HG02885 (cell line): Measurements from ENCODE around the gene KRT6C.
"Not testable (repeated sequence)": the region's sequence is repeated elsewhere in the genome, so short reads cannot be mapped to it uniquely, and the experiment has no call there.

Experiments used
- ATAC-seq: cut with Tn5 transposase; IDR thresholded peaks from one replicate; pipeline ENCODE4 v1.9.1; 2021; ENCODE audit warnings: mild to moderate bottlenecking; ENCODE audit not compliant: unreplicated experiment, poor library complexity

The KRT6C gene

DNA sequence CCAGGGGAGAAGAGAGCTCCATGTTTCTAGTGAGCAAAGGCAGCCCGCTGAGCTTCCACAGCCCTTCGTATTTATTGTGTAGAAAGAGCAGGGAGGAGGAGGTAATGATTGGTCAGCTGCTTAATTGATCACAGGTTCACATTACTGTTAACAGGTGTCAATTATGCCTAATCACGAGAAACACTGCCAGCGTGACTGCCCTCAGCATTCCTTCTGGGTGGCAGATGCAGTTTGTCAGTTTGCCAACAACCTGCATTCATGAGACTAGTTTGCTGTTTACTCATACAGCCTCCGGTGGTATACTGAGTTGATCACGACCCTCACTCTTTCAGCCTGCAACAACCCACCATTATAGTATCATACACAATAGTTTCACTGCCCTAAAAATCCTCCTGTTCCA lies 27.0 kb upstream of the KRT6C start:
- not testable (repeated sequence) for ATAC-seq

DNA sequence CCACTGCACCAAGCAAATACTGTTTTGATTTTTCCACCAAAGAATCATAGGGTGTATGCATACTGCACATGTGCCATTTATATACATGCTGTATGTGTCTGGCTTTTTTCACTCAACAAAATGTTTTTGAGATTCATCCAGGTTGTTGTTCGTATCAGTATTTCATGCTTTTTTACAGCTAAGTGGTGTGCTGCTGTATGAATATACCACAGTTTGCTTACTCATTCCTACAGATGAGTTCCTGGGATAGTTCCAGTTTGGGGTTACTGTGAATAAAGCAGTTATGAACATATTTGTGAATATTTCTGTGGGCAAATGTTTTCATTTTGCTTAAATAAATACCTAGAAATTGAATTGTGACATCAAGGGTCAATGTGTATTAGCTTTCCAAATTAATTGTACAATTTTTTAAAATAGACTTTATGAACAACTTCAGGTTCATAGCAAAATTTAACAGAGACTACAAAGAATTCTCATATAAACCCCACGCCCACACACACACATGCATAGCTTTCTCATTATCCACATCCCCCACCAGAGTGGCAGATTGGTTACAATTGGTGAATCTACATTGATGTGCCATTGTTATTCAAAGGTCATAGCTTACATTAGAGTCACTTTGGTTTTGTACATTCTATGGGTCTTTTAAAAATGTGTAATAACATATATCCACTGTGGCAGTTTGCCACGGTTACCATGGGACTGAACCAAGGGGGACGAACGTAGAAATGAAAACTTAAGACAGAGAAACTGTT lies 26.4 kb upstream of the KRT6C start:
- ATAC-seq: no peak

DNA sequence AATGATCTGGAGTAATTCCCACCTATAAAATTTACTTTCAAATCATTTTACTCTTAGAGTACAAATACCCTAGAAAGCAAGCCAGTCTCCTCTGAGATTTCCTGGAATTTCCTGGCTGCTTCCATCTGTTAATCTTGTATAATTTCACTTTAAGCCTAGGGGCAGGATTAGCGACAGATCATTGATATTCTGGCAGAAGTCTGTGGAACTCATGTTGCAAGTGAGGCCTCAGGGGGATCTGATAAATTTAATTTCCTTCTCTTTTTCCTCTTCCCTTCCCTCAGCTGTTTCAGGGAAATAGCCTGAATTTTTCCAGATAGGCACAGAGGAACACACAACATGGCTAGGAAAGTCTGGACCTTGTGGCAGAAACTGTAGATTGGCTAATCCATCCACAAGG lies 25.3 kb upstream of the KRT6C start:
- no peak for ATAC-seq

DNA sequence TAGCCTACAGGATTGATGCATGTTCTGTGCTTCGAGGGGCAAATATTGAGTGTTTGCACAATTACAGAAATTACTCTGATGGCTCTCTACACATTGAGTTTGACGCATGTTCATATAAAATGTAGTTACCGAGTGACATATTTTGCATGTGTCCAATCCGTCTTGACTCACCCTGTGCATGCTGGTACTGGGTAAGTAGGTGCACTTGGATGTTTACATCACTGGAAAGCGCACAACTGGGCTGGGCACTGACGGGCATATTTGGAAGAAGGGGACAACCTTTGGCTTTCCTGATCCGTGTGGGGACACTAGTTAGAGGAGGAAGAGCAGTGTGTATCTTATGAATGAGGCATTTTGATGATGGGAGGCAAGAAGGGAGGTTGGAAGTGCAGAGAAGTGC lies 24.4 kb upstream of the KRT6C start:
- no peak for ATAC-seq

DNA sequence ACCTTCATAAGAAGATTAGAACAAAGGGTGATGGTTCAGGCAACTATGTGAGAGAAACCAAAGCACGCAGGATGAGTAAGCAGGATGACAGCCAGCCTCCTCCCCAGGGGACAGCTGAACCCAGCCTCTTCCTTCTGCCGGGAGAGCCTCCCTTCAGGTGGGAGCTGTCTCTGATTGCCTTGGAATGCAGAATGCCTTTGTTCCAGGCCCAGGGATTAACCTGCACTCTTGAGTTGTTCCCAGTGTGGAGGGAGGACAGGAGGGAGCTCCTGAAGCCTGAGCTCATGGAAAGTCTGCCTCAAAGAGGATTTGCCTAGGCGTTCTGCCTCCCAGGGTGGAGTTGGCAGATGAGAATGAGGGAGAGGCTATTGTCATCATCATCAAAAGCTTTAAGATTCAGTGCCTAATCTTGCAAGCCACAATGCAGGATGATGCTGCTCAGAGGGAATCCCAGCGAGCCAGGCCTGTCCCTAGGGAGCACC lies 23.0 kb upstream of the KRT6C start:
- no peak for ATAC-seq

DNA sequence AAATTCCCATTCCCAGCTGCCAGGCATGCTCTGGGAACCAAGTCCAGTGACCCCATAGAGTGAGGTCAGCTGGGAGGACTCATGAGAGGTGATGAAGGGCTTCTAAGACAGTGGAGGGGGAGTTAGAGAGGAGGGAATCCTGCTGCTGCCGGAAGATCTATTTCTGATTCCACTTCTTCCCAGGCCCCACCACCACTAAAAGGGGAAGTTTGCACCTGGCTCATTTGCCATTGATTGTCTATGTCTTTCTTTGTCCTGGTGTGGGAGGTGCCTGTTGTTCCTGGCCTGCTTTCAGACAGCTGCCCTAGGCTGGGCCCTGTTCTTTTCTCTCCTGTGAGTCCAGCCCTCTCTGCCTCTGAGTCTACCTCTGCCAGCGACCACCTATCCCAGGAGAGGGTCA lies 22.4 kb upstream of the KRT6C start:
- no peak for ATAC-seq

DNA sequence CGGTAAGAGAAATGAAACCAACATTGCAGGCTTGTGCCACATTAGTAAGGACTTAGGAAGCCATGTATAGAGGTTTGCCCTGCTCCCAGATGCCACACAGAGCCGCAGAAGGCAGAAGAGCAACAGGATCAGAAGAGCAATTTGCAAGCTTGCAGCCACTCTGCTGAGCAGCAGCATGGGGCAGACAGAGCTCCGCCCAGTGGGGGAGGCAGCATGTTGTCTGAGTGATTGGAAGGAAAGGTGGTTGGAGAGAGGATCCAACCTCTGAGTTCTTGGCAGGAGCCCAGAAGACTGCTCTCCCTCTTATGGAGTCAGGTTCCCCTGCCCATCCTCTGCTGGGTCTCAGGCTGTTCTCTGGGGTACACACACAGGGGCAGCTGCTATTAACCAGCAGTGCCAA lies 21.8 kb upstream of the KRT6C start:
- ATAC-seq: no peak

DNA sequence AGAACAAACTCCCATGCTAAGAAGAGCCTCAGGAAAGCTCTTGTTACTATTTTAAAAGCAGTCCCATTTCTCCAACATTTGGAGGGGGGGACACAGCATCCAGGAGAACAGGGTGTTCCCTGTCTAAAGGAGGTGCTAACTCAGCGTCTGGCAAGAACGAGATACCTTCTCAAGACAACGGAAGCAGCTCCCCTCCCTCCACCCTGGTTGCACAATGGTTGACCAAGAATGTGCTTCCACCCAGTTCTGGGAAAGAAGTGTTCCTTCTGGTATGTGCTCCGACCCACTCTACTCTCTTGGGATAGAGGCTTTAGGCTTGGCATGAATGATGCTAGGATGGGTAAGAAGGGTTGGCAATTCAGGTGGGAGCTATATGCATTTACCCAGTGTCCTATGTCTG lies 20.9 kb upstream of the KRT6C start:
- ATAC-seq: no peak

DNA sequence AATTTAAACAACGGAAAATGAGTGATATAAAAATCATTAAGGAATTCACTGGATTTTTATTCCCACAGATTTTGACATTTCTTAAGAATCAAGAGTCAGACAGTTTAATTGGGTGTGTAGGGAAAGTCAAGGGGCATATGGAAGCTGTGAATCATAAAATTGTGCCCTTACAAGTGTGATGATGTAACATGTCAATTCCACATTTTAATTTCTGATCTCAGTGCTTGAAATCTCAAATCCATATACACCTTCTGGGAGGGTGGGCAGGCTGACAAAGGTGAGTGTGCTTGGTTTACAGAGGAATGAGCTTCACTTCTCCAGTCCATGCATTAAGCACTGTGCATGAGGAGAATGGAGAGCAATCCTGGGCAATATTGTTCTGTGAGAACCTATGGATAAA lies 20.5 kb upstream of the KRT6C start:
- no peak for ATAC-seq

DNA sequence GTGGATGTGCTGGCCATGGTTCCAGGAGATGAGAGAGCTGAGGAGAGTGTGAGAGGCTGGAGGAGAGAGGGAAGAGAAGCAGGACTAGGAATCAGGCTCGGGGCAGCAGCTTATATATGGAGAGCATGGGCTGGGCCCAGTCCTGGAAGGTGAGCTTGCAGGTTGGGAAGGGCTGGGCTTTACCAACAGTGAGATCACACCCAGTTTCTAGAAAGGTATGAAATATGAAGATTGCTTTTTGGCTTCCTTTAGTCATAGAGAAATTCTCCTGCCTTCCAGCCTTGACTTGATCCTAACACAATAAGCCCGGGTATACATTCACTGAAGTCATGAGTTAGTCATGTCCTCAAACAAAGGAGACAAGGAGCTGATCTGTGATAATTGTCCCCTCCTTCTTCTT lies 19.6 kb upstream of the KRT6C start, which contains the start of gene KRT6A:
KRT6A (minus strand) TSS at position 86 of the 400 bp plus-strand sequence; CDS start at position 17, 69 bp downstream.
- ATAC-seq: no peak

DNA sequence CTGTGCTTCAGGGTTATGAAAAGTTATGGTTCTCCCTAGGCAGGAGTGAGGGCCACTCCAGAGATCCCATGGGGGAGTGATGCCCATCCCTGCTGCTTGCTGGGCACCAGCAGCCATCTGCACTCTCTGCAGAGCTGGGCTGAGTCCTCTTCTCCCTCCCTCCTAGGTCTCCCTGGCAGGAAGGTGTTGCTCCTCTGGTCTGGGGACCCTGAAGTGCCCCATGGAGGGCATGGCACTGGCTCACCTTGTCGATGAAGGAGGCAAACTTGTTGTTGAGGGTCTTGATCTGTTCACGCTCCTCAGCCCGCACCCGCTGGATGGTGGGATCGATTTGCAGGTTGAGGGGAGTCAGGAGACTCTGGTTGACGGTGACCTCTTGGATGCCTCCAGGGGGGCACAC lies 18.8 kb upstream of the KRT6C start:
- not testable (repeated sequence) for ATAC-seq

DNA sequence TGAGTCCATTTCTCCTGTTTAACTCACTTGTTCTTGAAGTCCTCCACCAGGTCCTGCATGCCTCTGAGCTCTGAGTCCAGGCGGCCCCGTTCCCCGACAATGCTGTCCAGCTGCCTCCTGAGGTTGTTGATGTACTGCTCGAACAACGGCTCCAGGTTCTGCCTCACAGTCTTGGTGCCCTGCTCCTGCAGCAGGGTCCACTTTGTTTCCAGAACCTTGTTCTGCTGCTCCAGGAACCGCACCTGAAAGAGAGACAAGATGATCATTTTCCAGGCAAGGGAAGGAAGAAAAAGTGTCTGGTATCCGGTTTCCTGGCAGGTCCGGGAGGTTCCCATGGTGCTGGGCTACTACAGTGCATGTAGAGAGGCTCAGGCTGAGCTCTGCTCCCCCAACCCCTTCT lies 17.9 kb upstream of the KRT6C start:
- not testable (repeated sequence) for ATAC-seq

DNA sequence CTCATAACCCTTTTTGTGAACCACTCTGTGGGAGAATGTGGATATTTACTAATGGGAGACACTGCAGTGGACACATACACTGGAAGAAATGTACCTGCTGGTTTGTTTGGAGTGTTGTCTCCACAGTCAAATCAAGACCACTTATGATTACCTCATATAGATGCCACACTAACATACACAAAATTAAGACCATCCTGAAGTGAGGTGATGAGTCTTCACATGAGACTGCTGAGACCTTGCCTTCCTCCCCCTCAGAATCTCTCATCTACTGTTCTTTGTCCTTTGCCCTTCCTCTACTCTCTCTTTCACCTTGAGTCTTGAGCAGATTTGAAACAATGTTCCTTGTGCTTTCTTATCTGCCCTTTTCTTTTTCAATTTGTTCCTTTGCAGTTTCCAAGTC lies 15.1 kb upstream of the KRT6C start:
- ATAC-seq: no peak

DNA sequence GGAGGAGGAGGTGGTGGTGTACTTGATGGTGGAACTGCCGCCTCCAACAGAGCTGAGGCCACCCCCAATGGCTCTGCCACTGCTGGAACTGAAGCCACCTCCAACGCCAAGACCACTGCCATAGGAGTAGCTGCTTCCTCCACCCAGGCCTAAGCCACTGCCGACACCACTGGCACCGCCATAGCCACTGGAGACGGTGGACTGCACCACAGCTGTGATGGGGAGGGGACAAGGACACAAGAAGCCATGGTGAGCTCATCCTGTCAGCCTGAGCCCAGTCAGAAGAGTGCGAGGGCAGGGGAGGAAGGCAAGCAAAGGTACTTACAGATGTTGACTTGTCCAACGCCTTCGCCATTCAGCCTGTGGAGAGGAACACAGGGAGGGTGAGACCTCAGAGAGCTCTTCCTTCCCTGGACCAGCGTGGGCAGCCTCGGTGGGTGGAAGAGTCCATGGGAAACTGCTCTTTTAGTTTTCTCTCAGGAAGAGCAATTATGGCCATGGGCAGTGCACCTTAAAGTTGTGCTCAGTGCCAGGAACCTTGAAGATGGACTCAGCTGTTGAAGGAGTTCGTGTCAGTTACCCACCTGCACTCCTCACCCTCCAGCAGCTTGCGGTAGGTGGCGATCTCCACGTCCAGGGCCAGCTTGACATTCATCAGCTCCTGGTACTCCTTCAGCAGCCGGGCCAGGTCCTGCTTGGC lies 14.3 kb upstream of the KRT6C start:
- ATAC-seq: not testable (repeated sequence)

DNA sequence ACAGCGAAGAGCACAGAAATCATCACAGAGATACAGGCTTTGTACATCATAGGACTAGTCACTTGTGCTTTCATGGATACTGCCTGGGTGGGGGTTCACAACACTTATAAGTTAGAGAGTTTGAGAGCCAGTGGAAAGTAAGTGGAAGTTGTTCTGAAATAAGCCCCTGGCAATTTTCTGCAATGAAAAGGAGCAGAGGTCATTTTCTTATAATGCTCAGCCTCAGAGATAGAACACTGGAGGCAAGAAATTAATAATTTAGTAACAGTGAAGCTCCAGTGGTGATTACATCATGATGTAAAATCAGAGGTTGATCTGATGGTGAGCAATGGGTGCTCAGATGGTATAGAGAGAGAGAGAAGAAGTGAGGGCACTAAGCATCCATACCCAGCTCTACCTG lies 13.6 kb upstream of the KRT6C start:
- ATAC-seq: no peak

DNA sequence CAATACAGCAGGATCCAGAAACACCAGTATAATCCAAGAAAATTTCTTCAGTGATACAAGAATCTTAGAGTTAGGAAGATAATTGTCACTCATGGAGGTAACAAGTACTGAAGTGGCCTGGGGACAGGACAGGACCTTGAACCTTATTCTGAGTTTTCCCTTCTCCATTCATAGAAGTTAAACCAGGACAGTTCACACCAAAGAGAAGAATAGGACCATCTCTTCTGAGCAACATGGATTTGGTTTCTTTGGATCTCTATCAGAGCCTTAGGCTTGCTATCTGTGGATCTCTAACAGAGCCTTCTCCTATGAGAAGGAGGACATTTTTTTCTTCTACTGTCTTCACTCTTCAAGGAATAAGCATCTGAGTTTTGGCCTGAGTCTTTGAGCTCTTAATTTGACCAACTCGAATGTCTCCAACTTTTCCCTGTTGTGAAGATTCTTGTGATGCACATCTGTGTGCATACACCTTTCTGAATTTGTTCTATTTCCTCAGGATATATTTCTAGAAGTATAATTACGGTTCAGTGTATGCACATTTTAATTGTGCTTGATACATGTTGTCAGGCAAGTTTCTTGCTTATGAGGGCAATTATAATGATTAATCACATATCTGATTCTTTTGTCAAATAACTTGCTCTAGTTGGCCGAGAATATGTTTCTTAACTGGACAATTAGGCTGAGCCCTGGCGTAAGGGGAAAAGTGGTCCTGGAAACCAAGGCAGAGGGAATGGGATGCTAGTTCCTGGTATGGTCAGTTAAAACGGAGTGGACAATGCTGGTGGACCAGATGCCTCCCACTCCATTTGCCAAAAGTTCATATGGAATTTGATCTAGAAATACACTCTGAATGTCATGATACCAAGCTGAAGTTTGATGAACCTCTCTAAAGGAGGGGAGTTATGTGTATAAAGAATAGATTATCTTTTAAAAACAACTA lies 12.8 kb upstream of the KRT6C start:
- ATAC-seq: no peak

DNA sequence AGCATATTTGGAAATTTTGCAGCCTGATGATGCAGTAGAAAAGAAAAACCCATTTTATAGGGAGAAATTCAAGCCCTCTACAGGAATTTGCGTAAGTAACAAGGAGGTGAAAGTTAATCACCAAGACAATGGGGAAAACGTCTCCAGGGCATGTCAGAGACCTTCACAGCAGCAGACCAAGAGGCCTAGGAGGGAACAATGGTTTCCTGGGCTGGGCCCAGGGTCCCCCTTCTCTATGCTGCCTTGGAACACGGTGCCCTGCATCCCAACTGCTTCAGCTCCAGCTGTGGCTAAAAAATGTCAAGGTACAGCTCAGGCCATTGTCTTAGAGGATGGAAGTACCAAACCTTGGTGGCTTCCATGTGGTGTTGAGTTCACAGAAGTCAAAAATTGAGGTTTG lies 6.5 kb upstream of the KRT6C start:
- ATAC-seq: no peak

DNA sequence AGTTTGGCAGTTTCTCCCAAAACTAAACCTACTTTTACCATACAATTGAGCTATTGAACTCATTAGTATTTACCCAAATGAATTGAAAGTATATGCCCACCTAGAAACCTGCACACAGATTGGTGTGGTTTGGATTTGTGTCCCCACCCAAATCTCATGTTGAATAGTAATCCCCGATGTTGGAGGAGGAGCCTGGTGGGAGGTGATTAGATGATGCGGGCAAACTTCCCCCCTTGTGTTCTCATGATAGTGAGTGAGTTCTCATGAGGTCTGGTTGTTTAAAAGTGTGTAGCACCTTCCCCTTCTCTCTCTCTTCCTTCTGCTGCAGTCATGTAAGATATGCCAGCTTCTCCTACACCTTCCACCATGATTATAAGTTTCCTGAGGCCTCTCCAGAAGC lies 4.0 kb upstream of the KRT6C start:
- no peak for ATAC-seq

DNA sequence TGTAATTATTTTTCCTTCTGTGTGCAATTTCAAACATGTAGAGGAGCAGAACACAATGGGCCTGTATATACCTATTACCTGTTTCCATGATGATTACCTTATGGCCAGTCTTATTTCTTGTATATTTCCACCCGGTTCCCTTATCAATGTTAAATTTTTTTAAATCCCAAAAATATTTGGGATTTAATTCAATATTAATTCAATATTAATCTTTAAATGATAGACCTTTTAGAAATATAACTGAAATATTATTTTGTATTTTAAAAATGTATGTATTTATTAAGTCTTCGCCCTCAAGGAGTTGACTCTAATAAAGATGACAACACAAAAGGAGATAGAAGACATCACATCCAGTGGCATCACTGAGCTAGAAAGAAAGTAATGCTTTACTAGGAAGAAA lies 607 bp upstream of the KRT6C start:
- ATAC-seq: no peak

DNA sequence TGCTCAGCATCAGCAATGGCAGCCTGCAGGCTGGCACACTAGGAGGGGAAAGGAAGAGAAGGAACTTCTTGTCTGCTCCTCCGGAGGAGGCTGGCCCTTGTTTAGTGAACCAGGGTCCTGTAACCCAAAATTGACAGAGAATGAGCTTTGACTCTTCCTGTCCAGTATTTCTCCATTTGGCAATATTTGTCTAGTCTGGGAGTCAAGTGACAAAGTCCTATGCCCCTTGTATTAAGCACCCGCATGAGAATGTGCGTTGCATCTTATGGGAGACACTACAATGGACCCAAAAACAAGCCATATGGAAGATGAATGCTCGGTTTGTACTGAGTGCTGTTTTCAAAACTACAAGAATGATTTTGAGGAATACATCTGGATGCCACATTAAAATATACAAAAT lies 3.8 kb downstream of the KRT6C start:
- no peak for ATAC-seq

DNA sequence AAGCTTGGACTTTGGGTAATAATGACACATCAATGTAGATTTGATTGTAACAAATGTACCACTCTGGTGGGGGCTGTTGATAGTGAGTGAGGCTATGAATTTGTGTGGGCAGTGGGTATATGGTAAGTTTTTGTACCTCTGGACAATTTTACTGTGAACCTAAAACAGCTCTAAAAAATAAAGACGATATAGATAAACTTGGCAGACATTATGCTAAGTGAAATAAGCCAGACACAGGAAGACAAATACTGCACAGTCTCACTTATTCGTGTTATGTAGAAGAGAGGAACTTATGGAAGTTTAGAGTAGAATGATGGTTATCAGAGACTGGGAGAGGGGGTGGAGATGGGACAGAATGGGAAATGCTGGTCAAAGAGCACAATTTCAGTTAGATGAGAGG lies 8.7 kb downstream of the KRT6C start:
- no peak for ATAC-seq
